Nucleus accumbens (tissue), 56 donors: ENCODE results near the gene ALG8.

Source experiments
- DNase-seq, 56 donors: peaks; one replicate each; lab custom pipeline; 2025; lab: John Stamatoyannopoulos, UW

Gene ALG8

DNA sequence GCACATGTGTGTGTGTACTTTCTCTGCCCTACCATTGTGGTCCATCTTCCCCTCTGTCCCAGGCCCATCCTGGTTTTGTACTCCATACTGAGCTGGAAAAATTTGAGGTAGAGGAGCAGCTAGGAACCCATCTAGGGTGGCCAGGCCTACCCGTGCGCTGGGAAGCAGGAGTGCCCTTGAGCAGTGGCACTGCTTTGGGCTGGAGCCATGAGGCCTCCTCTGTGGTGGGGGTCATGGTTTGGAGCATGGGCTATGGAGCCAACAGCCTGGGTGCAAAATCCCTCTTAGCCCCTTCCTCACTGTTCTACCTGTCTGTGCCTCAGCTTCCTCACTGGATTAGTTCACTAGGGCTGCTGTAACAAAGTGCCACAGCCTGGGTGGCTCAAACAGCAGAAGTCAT is 21.9 kb upstream of the ALG8 start:
- DNase-seq, result no peak

- DNase-seq, result no peak
Observed at GRCh38 chr11:78160557-78160956, 21.1 kb upstream of the ALG8 start.

DNA sequence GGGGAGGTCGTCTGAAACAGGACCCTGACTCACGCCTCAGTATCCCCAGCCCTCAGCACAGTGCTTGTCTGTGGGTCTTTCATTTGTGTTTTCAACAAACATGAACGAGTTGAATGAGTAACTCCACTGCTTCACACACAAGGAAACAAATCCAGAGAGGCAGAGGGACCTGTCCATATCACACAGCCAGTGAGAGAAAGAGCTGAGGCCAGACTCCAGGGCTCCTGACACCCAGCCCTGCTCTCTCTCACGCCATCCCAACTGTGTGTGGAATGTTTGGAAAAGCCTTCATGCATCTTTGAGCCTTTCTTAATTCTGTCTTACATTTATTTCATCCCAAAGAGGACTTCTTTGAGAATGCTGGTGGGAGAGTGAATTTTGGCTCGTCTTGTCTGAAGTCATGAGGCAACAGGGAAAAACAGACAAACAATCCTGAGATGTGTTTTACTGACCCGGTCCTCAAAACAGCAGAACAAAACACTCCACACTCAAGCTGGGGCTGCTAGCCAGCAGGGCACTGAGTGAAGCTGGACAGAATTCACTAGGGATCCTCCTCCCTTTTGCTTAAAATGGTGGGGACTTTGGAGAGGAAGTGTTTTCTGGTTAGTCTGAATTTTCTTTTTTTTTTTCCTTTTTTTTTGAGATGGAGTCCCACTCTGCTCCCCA is 19.7 kb upstream of the ALG8 start:
- peak in 12 of 56 donors; percentile 6 to 53 (median 30) for DNase-seq

DNA sequence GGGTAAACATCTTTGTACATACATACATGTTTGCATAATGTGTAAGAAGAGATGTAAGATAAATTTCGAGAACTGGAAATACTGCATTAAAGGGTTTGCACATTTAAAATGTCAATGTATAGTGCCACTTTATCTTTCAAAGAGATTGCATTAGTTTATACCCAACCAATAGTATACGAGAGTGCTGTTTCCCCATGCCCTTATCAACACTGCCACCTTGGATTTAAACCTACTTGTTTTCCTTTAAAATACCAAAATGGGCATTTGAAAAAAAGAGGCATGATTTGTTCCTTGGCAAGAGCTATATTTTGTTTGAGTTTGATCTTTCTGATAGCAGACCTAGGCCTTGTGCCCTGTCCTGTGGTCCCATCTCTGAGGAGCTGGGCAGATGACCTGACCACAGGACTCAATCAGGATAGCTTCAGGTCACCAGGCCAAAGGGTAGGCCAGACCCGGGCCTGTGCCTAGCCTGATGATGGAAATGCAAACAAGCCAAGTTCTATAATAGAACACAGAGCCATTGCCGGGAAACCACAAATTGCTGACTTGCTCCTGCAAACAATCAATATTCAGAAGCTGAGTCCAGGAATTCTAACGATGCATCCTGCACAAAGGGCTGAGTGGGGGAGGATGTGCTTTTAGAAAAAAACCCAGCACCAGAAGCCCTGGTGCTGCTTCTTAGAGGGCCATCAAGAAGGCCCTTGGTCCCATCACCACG is 16.9 kb upstream of the ALG8 start:
- peak in 1 of 56 donors; percentile 3 for DNase-seq

DNA sequence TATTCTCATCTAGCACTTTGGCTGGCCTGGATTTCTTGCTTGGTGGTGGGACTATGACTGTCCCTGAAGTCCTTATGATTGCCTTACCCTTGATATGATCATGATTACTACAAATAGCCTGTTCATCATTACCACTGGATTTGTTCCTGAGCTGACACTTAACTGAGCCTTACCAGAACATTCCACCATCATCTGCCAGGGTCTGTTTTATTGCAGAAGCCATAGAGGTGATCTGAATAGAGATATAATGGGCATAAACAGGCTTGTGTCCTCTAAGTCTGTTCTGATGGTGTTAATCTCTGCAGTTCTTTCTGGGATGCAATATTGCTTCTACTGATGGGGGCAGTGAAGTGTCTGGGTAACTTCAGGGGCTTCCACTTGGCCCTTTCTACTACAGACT is 12.4 kb upstream of the ALG8 start:
- no peak for DNase-seq

- DNase-seq, result no peak
Observed at GRCh38 chr11:78150754-78151153, 11.3 kb upstream of the ALG8 start.

DNA sequence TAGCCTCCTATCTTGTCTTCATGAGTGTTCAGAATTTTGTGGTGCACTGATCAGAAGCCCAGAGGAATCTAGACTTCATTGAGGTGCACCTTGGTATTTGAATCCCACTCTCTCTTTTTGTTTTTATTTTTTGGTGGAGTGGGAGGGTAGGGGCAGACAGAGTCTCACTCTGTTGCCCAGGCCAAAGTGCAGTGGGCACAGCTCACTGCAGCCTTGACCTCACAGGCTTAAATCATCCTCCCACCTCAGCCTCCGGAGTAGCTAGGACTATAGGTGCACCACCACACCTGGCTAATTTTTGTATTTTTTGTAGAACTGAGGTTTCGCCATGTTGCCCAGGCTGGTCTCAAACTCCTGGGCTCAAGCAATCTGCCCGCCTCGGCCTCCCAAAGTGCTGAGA is 10.9 kb upstream of the ALG8 start:
- DNase-seq, result no peak

DNA sequence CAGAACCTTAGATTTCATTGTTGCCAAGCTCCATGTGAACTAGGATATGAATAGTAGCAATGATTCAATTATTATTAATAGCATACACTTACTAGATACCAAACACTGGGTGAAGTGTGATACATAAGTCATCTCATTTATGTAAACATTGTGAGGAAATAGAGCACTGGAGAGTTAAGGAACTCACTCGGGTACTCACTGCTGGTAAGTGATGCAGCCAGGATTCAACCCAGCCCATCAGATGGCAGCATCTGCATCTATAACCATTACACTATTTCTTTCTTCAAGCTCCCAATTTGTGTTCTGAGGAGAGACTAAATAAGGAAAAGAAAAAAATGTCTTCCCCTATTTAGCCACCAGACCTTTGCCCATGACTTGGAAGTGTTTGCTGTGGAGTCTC is 10.2 kb upstream of the ALG8 start:
- DNase-seq, result peak in 18 of 56 donors; percentile 3 to 68 (median 21)

- DNase-seq, result no peak
Observed at GRCh38 chr11:78147807-78148206, 8.4 kb upstream of the ALG8 start.

GRCh38 chr11:78145511-78146025 is 6.1 kb upstream of the ALG8 start:
- DNase-seq, result no peak

DNA sequence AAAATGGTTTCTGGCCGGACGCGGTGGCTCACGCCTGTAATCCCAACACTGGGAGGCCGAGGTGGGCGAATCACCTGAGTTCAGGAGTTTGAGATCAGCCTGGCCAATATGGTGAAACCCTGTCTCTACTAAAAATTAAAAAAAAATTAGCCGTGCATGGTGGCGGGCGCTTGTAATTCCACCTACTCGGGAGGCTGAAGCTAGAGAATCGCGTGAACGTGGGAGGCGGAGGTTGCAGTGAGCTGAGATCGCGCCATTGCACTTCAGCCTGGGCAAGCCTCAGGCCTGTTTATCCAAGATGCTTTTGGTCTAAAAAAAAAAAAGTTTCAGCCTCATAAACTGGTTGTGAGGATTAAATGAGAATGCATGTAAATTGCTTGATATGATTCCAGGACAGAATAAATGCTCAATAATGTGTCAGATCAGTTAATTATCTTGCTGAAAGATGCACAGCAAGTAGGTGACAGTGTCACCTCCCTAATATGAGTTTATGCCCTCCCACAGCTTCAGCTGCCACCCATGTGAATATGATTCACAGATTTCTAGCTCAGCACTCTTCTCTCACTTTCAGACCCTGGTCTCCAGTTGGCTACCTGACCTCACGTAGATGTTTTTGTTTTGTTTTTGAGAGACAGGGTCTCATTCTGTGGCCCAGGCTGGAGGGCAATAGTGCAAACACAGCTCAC is 1.1 kb upstream of the ALG8 start:
- DNase-seq, result peak in 14 of 56 donors; percentile 5 to 43 (median 20)

GRCh38 chr11:78138694-78139421 is 568 bp downstream of the ALG8 start:
- DNase-seq, result no peak

GRCh38 chr11:78138291-78138690 is 1.1 kb downstream of the ALG8 start:
- DNase-seq, result no peak

DNA sequence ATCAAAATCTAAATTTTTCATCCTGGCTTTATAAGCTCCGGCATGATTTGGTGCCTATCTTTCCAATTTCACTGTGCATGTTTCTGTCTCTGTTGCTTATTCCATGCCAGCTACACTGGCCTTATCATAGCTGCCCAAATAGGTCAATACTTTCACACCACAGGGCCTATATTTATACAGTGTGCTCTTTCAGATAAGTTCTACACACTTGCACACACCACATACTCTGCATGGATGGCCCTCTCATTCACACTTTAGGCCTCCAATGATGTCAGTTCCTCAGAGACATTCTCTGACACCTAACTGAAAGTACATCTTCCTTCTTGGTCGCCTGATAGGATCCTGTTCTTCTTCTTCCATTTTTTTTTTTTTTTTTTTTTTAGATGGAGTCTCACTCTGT is 7.0 kb downstream of the ALG8 start:
- DNase-seq, result no peak

DNA sequence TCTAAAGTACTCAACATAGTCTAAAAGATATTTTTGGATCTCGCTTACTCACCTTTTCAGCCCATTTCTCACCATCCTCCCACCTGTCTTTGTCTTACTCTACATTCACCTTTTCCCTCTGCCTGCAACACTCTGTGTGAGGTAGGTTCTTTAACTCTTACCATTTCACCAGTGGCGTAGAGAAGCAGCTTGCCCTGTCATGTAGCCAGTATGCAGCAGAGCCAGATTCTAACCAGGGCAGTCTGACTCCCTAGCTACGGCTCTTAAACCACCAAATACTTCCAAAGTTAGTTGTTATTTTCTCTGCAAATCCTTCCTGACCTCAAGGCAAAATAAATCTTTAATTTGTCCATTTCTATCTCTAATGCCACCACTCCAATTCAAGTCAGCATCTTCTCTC is 7.5 kb downstream of the ALG8 start:
- DNase-seq, result no peak

GRCh38 chr11:78127403-78127802 is 12.0 kb downstream of the ALG8 start:
- no peak for DNase-seq

GRCh38 chr11:78112582-78113275 is 26.7 kb downstream of the ALG8 start:
- no peak for DNase-seq

DNA sequence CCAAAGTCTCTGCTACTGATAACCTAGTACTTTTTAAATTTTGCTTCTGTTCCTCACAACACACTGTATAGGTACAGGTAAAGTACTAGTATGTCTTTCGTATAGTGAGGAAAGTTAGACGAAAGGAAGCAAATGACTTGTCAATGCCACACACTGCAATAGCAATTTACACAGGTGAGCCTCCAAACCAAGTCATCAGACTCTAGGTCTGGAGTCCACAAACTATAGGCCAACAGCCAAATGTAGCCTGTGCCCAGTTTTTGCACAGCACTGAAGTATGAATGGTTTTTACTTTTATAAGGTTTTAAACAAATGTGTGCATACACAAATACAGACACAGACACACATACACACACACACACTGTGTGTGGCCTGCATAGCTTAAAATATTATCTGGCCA is 28.1 kb downstream of the ALG8 start:
- DNase-seq, result no peak

DNA sequence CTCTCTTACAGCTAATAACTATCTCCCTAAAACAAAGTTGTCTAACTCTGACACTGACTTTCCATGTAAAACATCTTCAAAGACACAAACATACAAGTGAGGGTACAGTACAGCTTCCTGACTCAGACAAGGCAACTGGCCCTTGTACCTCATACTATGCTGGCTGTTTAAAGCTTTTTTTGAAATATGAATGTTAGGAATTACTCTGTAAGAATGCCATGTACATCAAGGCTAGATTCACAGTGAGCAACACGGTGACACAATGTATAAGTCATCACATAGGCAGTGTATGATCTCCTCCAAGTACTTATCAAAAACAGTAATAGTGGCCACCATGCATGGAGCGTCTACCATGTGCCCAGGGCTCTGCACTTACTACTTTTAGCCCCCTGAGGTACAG is 28.6 kb downstream of the ALG8 start:
- DNase-seq, result no peak

DNA sequence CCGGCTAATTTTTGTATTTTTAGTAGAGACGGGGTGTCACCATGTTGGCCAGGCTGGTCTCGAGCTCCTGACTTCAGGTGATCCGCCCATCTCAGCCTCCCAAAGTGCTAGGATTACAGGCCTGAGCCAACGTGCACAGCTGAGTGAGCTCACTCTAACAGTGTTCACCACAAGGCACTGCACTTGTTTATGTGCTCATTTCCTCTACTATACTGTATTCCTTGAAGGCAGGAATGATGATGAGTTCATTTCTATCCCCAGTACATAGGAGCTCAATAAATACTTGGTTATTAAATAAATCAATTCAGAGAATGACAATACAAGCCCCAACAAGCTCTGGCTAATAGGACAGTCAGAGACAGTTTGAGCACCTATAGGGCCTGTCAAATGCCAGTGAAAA is 29.1 kb downstream of the ALG8 start:
- no peak for DNase-seq
